Measurements from ENCODE around the gene PYGB. TPM values are rescaled to one million over a fixed set of nuclear protein-coding genes. Genes with fewer than 3 reads are reported as not detected.
A peak's percentile ranks its signal among the peaks of the same experiment; 100 is the strongest.

Gene PYGB
- total RNA-seq (2022), result 253 and 258 TPM in 2 replicates
- Bru-seq, nascent RNA, result percentile 94 among the genes with signal in this experiment
- percentile 94 among the genes with signal in this experiment for BruChase-seq, experiment 1, labeled RNA remaining after a 6-hour chase
- BruChase-seq, experiment 2, labeled RNA remaining after a 2-hour chase, result percentile 88 among the genes with signal in this experiment
- long read RNA-seq, full-length matches to known transcripts, result 258 of 355 reads
- long read RNA-seq, partial matches to known transcripts, result 24 of 355 reads
- long read RNA-seq, other reads (novel, unspliced or antisense), result 73 of 355 reads

DNA sequence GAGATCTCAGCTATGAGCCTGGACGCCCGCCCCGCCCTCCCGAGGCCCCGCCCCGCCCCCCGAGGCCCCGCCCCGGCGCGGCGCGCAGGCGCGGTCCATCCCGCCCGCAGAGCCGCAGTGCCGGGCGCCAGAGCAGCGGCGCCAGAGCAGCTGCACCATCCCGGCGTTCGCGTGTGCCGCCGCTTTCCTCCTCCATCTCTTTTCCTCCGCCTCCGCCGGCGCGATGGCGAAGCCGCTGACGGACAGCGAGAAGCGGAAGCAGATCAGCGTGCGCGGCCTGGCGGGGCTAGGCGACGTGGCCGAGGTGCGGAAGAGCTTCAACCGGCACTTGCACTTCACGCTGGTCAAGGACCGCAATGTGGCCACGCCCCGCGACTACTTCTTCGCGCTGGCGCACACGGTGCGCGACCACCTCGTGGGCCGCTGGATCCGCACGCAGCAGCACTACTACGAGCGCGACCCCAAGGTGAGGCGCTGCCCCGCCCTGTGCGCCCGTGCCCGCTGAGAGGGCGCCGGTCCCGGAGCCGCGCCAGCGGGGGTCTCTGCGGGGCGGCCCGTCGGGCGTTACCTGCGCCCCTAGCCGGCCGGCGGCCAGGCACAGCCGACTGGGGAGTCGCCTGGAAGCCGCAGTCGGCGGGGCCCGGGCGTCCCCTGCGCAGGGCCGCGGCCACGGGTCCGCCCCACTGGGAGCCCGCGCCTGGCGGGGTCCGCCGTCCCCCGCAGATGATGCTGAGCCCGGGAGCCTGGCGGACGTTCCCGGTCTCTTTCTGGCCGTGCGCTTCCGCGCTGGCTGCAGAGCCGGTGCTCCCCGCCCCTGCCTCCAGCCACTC is at the start of gene PYGB:
Gene PYGB (plus strand): TSS at position 130 of the 830 bp plus-strand sequence. CDS start 94 bp downstream, at position 224.
- peaks cover 9% of the 10 kb centered on the region for H3K4me1 Mint-ChIP-seq (ENCODE audit: low read depth, unreplicated experiment)

DNA sequence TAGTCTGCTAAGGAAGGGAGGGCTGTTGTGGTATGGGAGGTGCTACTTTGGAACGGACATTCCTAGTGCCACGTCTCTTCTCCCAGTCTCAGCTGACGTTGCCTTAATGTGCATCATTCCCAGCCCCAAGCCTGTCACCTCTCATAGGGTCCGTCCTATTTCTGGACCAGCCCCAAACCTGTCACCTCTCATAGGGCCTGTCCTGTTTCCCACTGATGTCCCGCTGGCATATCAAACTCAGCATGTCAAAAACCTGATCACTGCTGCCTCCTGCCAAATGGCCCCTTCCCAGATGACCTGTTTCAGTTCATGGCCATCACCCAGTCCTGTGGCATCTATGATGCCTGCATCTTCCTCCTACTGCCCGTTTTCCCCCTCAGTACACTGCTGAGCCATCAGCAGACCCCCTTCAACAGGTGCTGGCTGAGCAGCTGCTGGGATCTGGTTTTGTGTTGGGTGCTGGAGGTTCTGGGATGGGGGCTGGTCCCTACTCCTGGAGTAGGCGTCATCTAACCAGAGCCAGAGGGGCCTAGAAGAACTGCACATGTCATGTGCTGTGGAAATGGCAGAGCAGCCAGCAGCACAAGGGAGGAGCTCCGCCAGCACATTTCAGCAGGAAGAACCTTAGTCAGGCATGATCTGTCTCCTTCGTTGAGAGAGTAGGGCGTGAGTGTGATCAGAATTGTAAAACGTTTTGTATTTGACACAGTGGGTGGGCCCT is 49.1 kb upstream of the PYGB start:
- H3K36me3 Mint-ChIP-seq (ENCODE audit: insufficient read depth, unreplicated experiment), result peaks cover 28% of the 10 kb centered on the region
- no peak for DNase-seq
- no peaks in the 10 kb centered on the region for H3K27me3 Mint-ChIP-seq (ENCODE audit: unreplicated experiment)
- peaks cover 48% of the 10 kb centered on the region for H3K4me1 Mint-ChIP-seq (ENCODE audit: low read depth, unreplicated experiment)
- H3K9me3 Mint-ChIP-seq (ENCODE audit: low read depth, unreplicated experiment), result no peaks in the 10 kb centered on the region
- H3K4me3 Mint-ChIP-seq (ENCODE audit: low read depth, unreplicated experiment), result peak overlapping the region; percentile 30
- H3K27ac Mint-ChIP-seq (ENCODE audit: unreplicated experiment), result no peak overlapping the region
- TF ChIP-seq, protein P1, sequence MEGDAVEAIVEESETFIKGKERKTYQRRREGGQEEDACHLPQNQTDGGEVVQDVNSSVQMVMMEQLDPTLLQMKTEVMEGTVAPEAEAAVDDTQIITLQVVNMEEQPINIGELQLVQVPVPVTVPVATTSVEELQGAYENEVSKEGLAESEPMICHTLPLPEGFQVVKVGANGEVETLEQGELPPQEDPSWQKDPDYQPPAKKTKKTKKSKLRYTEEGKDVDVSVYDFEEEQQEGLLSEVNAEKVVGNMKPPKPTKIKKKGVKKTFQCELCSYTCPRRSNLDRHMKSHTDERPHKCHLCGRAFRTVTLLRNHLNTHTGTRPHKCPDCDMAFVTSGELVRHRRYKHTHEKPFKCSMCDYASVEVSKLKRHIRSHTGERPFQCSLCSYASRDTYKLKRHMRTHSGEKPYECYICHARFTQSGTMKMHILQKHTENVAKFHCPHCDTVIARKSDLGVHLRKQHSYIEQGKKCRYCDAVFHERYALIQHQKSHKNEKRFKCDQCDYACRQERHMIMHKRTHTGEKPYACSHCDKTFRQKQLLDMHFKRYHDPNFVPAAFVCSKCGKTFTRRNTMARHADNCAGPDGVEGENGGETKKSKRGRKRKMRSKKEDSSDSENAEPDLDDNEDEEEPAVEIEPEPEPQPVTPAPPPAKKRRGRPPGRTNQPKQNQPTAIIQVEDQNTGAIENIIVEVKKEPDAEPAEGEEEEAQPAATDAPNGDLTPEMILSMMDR (IDR thresholded peaks at IDR 0.05; ENCODE audit: unreplicated experiment), result no peak
- no TSS peak for BruUV-seq (replicated peaks)
- CTCF ChIA-PET, result no interaction called here
- intact Hi-C loops (cut with micrococcal nuclease; ENCODE audit: unreplicated experiment), result no loop called here

More for the DNA sequence above, at the start of gene PYGB:
- Mint-ChIP-seq H3K27me3 (ENCODE audit: unreplicated experiment) (no peaks in the 10 kb centered on the region), H3K36me3 (ENCODE audit: insufficient read depth, unreplicated experiment) (peaks cover 74% of the 10 kb centered on the region), H3K9me3 (ENCODE audit: low read depth, unreplicated experiment) (no peaks in the 10 kb centered on the region), H3K4me3 (ENCODE audit: low read depth, unreplicated experiment) (peak within 1 kb of the TSS; percentile 69), H3K27ac (ENCODE audit: unreplicated experiment) (peak within 1 kb of the TSS; percentile 52)
- BruUV-seq (replicated peaks), result no TSS peak
- CTCF ChIA-PET, result interaction anchor here (1.6 to 1.8 kb wide), 2 partner anchors 16 to 25 kb away, joined by 4 to 5 read pairs; no protein-coding TSS in a partner anchor
- TF ChIP-seq, protein P1 (IDR thresholded peaks at IDR 0.05; ENCODE audit: unreplicated experiment), result no peak
- intact Hi-C loops (cut with micrococcal nuclease; ENCODE audit: unreplicated experiment), result no loop called here
- peak; percentile 65 for DNase-seq

DNA sequence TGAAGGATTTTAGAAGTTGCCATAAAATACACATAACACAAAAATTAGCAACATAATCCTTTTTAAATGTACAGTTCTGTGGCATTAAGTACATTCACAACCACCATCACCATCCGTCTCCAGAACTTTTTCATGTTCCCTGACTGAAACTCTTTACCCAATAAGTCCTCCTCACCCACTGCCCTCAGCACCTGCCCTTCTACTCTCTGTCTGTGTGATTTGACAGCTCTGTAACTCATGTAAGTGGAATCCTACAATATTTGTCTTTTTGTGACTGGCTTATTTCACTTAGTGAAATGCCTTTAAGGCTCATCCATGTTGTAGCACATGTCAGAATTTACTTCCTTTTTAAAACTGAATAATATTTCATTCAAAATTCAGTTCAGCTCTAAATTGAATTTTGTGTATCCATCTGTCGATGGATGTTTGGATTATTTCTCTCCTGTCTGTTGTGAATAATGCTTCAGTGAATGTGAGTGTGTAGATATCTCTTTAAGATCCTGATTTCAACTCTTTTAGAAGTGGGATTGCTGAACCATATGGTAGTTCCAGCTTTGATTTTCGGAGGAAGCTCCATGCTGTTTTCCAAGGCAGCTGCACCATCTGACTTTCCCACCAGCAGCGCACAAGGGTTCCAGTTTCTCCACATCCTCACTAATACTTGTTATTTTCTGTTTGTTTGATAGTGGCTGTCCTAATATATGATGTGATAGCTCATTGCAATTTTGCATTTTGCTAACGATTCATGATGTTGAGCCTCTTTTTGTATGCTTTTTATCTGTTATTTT is 48.2 kb upstream of the PYGB start:
- H3K9me3 Mint-ChIP-seq (ENCODE audit: low read depth, unreplicated experiment), result no peaks in the 10 kb centered on the region
- peak overlapping the region; percentile 35 for H3K27ac Mint-ChIP-seq (ENCODE audit: unreplicated experiment)
- H3K27me3 Mint-ChIP-seq (ENCODE audit: unreplicated experiment), result no peaks in the 10 kb centered on the region
- BruUV-seq (replicated peaks), result no TSS peak
- H3K36me3 Mint-ChIP-seq (ENCODE audit: insufficient read depth, unreplicated experiment), result peaks cover 28% of the 10 kb centered on the region
- DNase-seq, result no peak
- peak overlapping the region; percentile 30 for H3K4me3 Mint-ChIP-seq (ENCODE audit: low read depth, unreplicated experiment)
- intact Hi-C loops (cut with micrococcal nuclease; ENCODE audit: unreplicated experiment), result no loop called here
- CTCF ChIA-PET, result no interaction called here
- TF ChIP-seq, protein P1 (IDR thresholded peaks at IDR 0.05; ENCODE audit: unreplicated experiment), result no peak
- H3K4me1 Mint-ChIP-seq (ENCODE audit: low read depth, unreplicated experiment), result peaks cover 48% of the 10 kb centered on the region

DNA sequence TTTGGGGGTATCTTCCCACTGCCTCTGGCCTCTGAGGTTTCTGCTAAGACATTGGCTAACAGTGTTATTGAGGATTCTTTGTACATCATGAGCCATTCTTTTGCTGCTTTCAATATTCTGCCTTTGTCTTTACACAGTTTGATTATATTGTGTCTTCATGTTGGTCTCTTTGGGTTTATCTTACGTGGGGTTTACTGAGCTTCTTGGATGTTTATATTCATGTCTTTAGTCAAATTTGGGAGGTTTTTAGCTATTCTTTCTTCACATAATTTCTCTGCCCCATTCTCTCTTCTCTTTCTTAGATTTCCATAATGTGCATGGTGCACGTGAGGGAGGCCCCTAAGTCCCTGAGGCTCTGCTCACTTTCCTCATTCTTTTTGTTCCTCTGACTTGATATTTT is 44.8 kb upstream of the PYGB start:
- Mint-ChIP-seq H3K4me1 (ENCODE audit: low read depth, unreplicated experiment) (peaks cover 39% of the 10 kb centered on the region), H3K27me3 (ENCODE audit: unreplicated experiment) (no peaks in the 10 kb centered on the region), H3K9me3 (ENCODE audit: low read depth, unreplicated experiment) (no peaks in the 10 kb centered on the region), H3K27ac (ENCODE audit: unreplicated experiment) (no peak overlapping the region), H3K4me3 (ENCODE audit: low read depth, unreplicated experiment) (no peak overlapping the region), H3K36me3 (ENCODE audit: insufficient read depth, unreplicated experiment) (peaks cover 4% of the 10 kb centered on the region)
- TF ChIP-seq, protein P1 (IDR thresholded peaks at IDR 0.05; ENCODE audit: unreplicated experiment), result no peak
- CTCF ChIA-PET, result no interaction called here
- intact Hi-C loops (cut with micrococcal nuclease; ENCODE audit: unreplicated experiment), result no loop called here
- no peak for DNase-seq
- BruUV-seq (replicated peaks), result no TSS peak
